MCF 10A (cell line): Measurements from ENCODE around the gene PRKACG. TPM values are rescaled to one million over a fixed set of nuclear protein-coding genes. Genes with fewer than 3 reads are reported as not detected.

Experiments used
- BruUV-seq: library from RNA; stranded (reverse); fragments of 400-500 nt; replicated peaks from 2 replicates; lab custom pipeline; 2021; lab: Mats Ljungman, UMichigan
- CTCF ChIA-PET: fragments of 300-600 bp; sonication (Branson Sonifier 250); formaldehyde crosslinking; extraction: SDS; loops from one replicate; lab custom pipeline; 2021; ENCODE audit warnings: antibody characterized with exemption, inconsistent platforms; lab: Yijun Ruan, JAX
- POLR2A ChIA-PET: fragments of 300-600, 350-650 bp; sonication (Branson Sonifier 250); formaldehyde crosslinking; extraction: SDS; loops from one replicate; lab custom pipeline; 2020; ENCODE audit warnings: antibody characterized with exemption, inconsistent platforms; lab: Yijun Ruan, JAX
- DNase-seq: peaks from one replicate; pipeline ENCODE4 v3.0.0-alpha.2; 2018; ENCODE audit not compliant: unreplicated experiment
- H3K27ac Mint-ChIP-seq: one replicate; pipeline ENCODE4 v1.8.0; 2022; ENCODE audit warnings: mild to moderate bottlenecking, low read depth, mixed read lengths; ENCODE audit not compliant: unreplicated experiment
- H3K27me3 Mint-ChIP-seq: one replicate; pipeline ENCODE4 v1.8.0; 2022; ENCODE audit warnings: mixed read lengths; ENCODE audit not compliant: insufficient read depth, unreplicated experiment
- H3K36me3 Mint-ChIP-seq: one replicate; pipeline ENCODE4 v1.8.0; 2022; ENCODE audit warnings: mild to moderate bottlenecking, moderate library complexity, mixed read lengths; ENCODE audit not compliant: insufficient read depth, unreplicated experiment
- H3K4me1 Mint-ChIP-seq: one replicate; pipeline ENCODE4 v1.8.0; 2022; ENCODE audit warnings: mixed read lengths; ENCODE audit not compliant: insufficient read depth, unreplicated experiment
- H3K4me3 Mint-ChIP-seq: one replicate; pipeline ENCODE4 v1.8.0; 2022; ENCODE audit warnings: mild to moderate bottlenecking, moderate library complexity, mixed read lengths; ENCODE audit not compliant: unreplicated experiment
- H3K9me3 Mint-ChIP-seq: one replicate; pipeline ENCODE4 v1.8.0; 2022; ENCODE audit warnings: mixed read lengths; ENCODE audit not compliant: unreplicated experiment
- intact Hi-C: fragments of 100-400 bp; cut with micrococcal nuclease; formaldehyde crosslinking; loops from 2 replicates; pipeline ENCODE4 v1.14.1; 2022
- total RNA-seq: library from RNA; stranded (reverse); gene quantifications from 2 replicates; pipeline ENCODE4 v1.2.3, GENCODE V29; 2022
- TF ChIP-seq, protein P1 (sequence below): fragments of 200-600 bp; IDR thresholded peaks from one replicate; pipeline ENCODE4 v1.8.0; 2022; ENCODE audit warnings: antibody characterized with exemption, mild to moderate bottlenecking; ENCODE audit not compliant: unreplicated experiment

PRKACG gene
- total RNA-seq, 1 experiment from 2014 or later: not detected

DNA sequence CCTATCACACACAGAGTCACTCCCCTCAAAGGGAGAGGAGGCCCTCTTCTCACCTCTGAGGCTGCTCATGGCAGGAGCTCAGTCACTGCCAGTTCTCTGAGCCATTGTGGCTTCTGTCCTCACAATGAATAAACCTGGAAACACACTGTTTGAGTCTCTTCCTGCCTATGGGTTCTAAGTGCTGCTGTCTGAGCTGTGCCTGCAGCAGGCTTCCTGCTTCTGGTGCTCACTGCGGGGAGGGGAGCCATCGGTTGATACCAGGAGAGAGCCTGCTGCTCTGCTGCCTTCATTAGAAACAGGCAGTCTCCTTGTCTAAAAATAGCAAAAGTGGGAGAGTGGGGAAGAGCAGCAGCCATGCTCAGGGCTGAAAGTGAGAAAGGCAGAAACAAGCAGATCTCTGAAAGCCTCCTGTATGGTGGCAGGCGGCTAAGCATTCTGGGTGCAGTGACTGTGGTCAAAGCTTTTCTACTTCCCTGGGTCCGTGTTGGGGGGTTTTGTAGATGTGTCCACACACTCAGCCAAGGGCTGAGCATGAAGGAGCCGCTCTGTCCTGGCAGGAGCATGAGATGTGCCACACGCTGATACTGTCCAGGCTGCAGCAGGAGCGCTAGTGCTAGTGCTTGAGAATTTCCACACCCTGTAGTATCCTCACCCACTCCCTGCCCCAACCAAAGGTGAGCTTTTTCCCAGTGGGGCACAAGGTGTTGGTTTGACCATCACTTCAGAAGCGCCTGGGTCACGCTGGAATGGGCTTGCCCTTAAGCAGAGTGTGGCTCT, 34.2 kb downstream of the PRKACG start:
- Mint-ChIP-seq H3K4me3 (no peak overlapping the region), H3K36me3 (no peaks in the 10 kb centered on the region), H3K4me1 (peaks cover 6% of the 10 kb centered on the region), H3K9me3 (no peaks in the 10 kb centered on the region), H3K27me3 (peaks cover 11% of the 10 kb centered on the region), H3K27ac (no peak overlapping the region)
- POLR2A ChIA-PET: no interaction called here
- CTCF ChIA-PET: interaction anchor here (0.7 to 0.8 kb wide), 2 partner anchors 47 to 383 kb away, joined by 3 read pairs; no protein-coding TSS in a partner anchor
- intact Hi-C loops: no loop called here
- DNase-seq: no peak
- TF ChIP-seq, protein P1, sequence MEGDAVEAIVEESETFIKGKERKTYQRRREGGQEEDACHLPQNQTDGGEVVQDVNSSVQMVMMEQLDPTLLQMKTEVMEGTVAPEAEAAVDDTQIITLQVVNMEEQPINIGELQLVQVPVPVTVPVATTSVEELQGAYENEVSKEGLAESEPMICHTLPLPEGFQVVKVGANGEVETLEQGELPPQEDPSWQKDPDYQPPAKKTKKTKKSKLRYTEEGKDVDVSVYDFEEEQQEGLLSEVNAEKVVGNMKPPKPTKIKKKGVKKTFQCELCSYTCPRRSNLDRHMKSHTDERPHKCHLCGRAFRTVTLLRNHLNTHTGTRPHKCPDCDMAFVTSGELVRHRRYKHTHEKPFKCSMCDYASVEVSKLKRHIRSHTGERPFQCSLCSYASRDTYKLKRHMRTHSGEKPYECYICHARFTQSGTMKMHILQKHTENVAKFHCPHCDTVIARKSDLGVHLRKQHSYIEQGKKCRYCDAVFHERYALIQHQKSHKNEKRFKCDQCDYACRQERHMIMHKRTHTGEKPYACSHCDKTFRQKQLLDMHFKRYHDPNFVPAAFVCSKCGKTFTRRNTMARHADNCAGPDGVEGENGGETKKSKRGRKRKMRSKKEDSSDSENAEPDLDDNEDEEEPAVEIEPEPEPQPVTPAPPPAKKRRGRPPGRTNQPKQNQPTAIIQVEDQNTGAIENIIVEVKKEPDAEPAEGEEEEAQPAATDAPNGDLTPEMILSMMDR: no peak
- BruUV-seq: no TSS peak

DNA sequence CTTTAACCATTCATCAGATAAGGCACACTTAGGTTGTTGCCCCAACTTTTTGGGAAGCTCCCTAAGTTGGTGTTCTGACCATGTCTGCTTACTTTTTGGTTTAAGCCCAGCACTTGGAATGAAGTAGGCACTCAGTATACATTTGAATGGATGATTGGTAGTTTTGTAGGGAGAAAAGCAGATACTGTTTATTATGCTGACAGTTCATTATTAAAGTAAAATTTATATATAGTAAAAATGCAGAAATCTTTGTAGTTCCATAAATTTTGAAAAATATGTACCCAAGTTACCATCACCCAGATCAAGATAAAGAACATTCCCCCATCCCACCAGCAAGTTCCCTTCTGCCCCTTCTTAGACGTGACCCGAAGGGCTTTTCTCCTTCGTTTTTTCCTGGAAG, 35.4 kb downstream of the PRKACG start:
- Mint-ChIP-seq H3K27ac (no peak overlapping the region), H3K27me3 (peaks cover 11% of the 10 kb centered on the region), H3K36me3 (no peaks in the 10 kb centered on the region), H3K4me3 (no peak overlapping the region), H3K9me3 (no peaks in the 10 kb centered on the region), H3K4me1 (peaks cover 6% of the 10 kb centered on the region)
- CTCF ChIA-PET: no interaction called here
- no peak for DNase-seq
- no TSS peak for BruUV-seq
- TF ChIP-seq, protein P1: no peak
- POLR2A ChIA-PET: no interaction called here
- intact Hi-C loops: no loop called here

DNA sequence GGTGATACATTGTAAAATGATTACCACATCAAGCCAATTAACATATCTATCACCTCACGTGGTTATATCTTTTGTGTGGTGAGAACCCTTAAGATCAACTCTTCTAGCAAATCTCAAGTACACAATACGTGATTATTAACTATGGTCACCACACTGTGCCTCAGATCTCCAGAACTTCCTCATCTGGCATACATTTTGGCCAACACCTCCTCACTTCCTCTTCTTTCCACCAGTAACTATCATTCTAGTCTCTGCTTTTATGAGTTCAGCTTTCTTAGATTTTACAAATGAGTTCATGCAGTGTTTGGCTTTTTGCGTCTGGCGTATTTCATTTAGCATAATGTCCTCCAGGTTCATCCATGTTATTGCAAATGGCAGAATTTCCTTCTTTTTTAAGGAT, 35.8 kb downstream of the PRKACG start:
- intact Hi-C loops: no loop called here
- Mint-ChIP-seq H3K36me3 (no peaks in the 10 kb centered on the region), H3K4me3 (no peak overlapping the region), H3K9me3 (no peaks in the 10 kb centered on the region), H3K4me1 (peaks cover 6% of the 10 kb centered on the region), H3K27ac (no peak overlapping the region), H3K27me3 (peaks cover 11% of the 10 kb centered on the region)
- no peak for DNase-seq
- ChIA-PET CTCF (no interaction called here), POLR2A (no interaction called here)
- TF ChIP-seq, protein P1: no peak
- no TSS peak for BruUV-seq

DNA sequence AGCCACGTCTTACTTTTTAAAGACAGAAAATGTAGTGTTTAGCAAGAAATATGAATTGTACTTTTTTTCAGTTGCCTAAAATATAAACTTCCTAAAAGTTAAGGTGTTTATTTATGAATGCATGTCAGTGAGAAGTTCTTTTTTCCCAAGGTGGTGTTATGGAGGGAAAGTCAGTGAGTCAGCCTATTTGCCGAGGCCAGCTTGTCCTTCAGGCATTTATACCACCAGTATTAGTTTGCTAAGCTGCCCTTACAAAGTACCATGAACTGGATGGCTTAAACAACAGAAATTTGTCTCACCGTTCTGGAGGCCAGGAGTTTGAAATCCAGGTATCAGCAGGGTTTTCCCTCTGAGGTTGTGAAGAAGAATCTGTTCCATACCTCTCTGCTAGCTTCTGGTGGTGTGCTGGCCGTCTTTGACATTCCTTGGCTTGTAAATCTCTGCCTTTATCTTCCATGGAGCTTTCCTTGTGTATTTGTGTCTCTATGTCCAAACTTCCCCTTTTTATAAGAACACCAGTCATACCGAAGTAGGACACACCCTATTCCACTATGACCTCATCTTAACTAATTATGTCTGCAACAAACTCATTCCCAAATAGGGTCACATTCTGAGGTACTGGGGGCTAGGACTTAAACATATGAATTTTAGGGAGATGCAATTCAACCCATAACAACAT, 38.4 kb downstream of the PRKACG start:
- H3K27me3 Mint-ChIP-seq: peaks cover 11% of the 10 kb centered on the region
- no peak for DNase-seq
- no peaks in the 10 kb centered on the region for H3K36me3 Mint-ChIP-seq
- intact Hi-C loops: no loop called here
- no peaks in the 10 kb centered on the region for H3K9me3 Mint-ChIP-seq
- ChIA-PET POLR2A (interaction anchor here (1.8 kb wide), 1 partner anchor 11 kb away, joined by 3 read pairs; no protein-coding TSS in a partner anchor), CTCF (interaction anchor here (0.5 to 1.2 kb wide), 2 partner anchors 14 to 79 kb away, joined by 3 to 4 read pairs; no protein-coding TSS in a partner anchor)
- no peak overlapping the region for H3K4me3 Mint-ChIP-seq
- TF ChIP-seq, protein P1: no peak
- no peak overlapping the region for H3K27ac Mint-ChIP-seq
- no TSS peak for BruUV-seq
- peaks cover 6% of the 10 kb centered on the region for H3K4me1 Mint-ChIP-seq
